Nephron (organoid): ENCODE data around the gene KIAA0825.

ENCODE experiments used
- H3K27ac Mint-ChIP-seq, 3 experiments: 2 replicates each; pipeline ENCODE4 v1.8.0; 2020; ENCODE audit warnings: mixed read lengths in 3 of 3, mild to moderate bottlenecking in 2 of 3, moderate library complexity in 1 of 3
- H3K27me3 Mint-ChIP-seq: 2 replicates; pipeline ENCODE4 v1.8.0; 2021; ENCODE audit warnings: low read depth, mild to moderate bottlenecking, moderate library complexity, mixed read lengths
- H3K36me3 Mint-ChIP-seq: 2 replicates; pipeline ENCODE4 v1.8.0; 2020; ENCODE audit warnings: low read depth, mixed read lengths
- H3K4me1 Mint-ChIP-seq: 2 replicates; pipeline ENCODE4 v1.8.0; 2020; ENCODE audit warnings: mixed read lengths
- H3K4me3 Mint-ChIP-seq, 3 experiments: 2 replicates each; pipeline ENCODE4 v1.8.0; 2020; ENCODE audit warnings: mild to moderate bottlenecking in 3 of 3, mixed read lengths in 3 of 3, moderate library complexity in 2 of 3
- H3K9me3 Mint-ChIP-seq: 2 replicates; pipeline ENCODE4 v1.8.0; 2020; ENCODE audit warnings: mixed read lengths
- TF ChIP-seq, protein P1 (sequence below), 3 experiments: fragments of 200-600 bp; sonication (generic); IDR thresholded peaks; one replicate each; pipeline ENCODE4 v1.5.0; 2021; ENCODE audit warnings: antibody characterized with exemption in 3 of 3; ENCODE audit not compliant: unreplicated experiment in 3 of 3

KIAA0825 gene

DNA sequence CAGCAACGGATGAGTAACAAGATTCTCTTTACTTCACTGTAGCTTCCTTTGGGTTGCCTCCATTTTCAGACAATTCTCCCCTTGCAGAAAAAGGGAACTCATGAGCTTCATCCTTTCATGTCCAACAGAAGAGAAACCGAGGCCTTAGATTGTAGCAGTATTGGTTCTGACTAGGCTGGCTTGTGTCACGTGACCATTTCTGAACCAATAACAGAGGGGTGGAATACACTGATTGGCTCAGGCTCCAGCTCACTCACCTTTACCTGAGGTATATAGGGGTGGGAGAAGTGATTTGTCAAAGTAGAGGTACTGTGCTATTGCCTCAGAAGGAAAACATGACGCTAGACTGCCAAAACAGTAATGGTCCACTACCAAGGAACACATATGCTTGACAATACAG, 343.7 kb downstream of the KIAA0825 start:
- no peak overlapping the region for H3K4me3 Mint-ChIP-seq
- no peaks in the 10 kb centered on the region for H3K27me3 Mint-ChIP-seq
- no peaks in the 10 kb centered on the region for H3K4me1 Mint-ChIP-seq
- no peak overlapping the region for H3K27ac Mint-ChIP-seq
- TF ChIP-seq, protein P1, sequence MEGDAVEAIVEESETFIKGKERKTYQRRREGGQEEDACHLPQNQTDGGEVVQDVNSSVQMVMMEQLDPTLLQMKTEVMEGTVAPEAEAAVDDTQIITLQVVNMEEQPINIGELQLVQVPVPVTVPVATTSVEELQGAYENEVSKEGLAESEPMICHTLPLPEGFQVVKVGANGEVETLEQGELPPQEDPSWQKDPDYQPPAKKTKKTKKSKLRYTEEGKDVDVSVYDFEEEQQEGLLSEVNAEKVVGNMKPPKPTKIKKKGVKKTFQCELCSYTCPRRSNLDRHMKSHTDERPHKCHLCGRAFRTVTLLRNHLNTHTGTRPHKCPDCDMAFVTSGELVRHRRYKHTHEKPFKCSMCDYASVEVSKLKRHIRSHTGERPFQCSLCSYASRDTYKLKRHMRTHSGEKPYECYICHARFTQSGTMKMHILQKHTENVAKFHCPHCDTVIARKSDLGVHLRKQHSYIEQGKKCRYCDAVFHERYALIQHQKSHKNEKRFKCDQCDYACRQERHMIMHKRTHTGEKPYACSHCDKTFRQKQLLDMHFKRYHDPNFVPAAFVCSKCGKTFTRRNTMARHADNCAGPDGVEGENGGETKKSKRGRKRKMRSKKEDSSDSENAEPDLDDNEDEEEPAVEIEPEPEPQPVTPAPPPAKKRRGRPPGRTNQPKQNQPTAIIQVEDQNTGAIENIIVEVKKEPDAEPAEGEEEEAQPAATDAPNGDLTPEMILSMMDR (IDR thresholded peaks at IDR 0.05; ENCODE audit: unreplicated experiment in 3 of 3): no peak
- peaks cover under 1% of the 10 kb centered on the region for H3K36me3 Mint-ChIP-seq
- H3K9me3 Mint-ChIP-seq: peaks cover 4% of the 10 kb centered on the region

DNA sequence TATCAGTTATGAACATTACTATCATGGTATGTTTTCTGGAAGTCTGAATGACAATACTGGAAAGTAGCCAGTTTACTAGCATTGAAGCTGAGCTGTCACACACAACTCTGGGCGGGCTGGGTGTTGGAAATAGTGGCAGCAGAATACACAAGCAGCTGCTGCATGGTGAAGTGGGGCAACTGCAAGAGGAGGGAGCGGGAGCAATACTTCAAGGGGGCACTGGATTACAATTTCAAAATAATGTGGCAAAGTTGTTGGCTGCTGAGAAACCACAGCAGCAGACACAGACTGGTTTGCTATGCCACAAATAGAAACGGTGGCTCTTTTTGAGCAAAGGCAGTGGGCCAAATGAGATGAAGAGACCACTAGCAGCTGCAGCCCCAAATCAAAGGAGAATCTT, 350.2 kb downstream of the KIAA0825 start:
- TF ChIP-seq, protein P1 (IDR thresholded peaks at IDR 0.05; ENCODE audit: unreplicated experiment in 3 of 3): no peak
- Mint-ChIP-seq H3K4me1 (no peaks in the 10 kb centered on the region), H3K36me3 (peaks cover 4% of the 10 kb centered on the region), H3K27me3 (no peaks in the 10 kb centered on the region), H3K9me3 (peaks cover 10% of the 10 kb centered on the region), H3K4me3 (no peak overlapping the region), H3K27ac (no peak overlapping the region)

DNA sequence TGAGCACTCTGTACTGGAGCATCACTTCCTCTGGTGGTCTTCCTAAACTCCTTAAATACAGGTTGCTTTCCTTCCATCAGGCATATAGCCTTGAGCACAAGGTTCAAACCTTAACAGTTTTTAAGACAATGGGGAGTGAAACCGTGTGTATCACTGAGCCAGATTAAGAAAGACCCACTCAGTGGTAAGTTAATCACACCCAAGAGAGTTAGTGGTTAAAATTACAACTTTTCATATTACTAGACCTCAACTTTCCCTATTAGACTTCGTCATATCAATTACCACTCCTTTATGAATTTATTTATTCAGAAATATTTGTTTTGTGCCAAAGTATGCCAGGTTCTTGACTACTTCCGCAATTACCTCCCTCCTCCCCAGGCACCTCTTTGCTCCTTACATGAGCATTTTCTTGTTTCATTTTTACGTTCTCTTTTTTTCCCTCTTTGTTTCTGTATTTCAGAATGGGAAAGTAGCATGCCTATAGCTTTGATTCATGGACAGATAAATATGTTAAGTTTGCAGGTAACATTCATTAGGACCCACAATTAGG, 351.0 kb downstream of the KIAA0825 start:
- Mint-ChIP-seq H3K36me3 (peaks cover 4% of the 10 kb centered on the region), H3K27me3 (no peaks in the 10 kb centered on the region), H3K27ac (no peak overlapping the region), H3K9me3 (peaks cover 10% of the 10 kb centered on the region), H3K4me3 (no peak overlapping the region), H3K4me1 (no peaks in the 10 kb centered on the region)
- TF ChIP-seq, protein P1 (IDR thresholded peaks at IDR 0.05; ENCODE audit: unreplicated experiment in 3 of 3): no peak

DNA sequence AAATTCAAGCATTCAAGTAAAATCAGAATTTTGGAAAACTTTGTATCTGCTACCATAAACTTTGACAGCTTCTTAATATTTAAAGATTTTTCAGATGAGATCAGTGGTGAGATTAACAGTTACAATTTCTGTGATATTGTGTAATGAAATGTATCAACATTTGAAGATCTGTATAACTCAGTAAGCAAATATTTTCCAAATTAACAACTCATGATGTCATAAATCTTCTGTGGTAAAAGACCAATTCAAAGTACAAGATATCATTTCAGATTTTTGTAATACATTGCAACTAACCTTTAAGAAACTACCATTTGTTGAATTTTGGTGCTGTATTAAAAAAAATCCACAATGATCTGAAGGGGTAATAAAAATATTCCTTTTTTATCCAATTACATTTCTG, 352.2 kb downstream of the KIAA0825 start:
- no peaks in the 10 kb centered on the region for H3K27me3 Mint-ChIP-seq
- no peaks in the 10 kb centered on the region for H3K4me1 Mint-ChIP-seq
- no peak overlapping the region for H3K4me3 Mint-ChIP-seq
- peaks cover 4% of the 10 kb centered on the region for H3K36me3 Mint-ChIP-seq
- H3K9me3 Mint-ChIP-seq: peaks cover 10% of the 10 kb centered on the region
- TF ChIP-seq, protein P1 (IDR thresholded peaks at IDR 0.05; ENCODE audit: unreplicated experiment in 3 of 3): no peak
- H3K27ac Mint-ChIP-seq: no peak overlapping the region

DNA sequence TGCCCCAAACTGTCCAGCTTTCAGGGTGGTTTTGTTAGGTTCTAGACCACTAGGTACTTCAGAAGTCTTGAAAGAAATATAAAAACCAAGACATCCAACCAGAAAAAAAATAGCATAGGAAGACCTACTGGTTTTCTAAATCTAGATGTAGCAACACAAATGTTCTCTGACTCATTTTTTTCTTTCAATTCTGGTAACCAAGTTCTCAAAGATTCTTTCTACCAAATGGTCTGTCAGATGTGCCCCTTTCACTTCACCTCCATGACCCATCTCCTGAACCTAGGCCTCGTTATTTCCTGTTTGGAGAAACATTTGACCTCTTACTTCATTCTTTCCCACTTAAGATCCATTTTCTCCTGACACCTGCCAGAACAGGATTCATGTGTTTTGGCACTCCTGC, 355.3 kb downstream of the KIAA0825 start:
- Mint-ChIP-seq H3K36me3 (no peaks in the 10 kb centered on the region), H3K4me3 (no peak overlapping the region), H3K9me3 (no peaks in the 10 kb centered on the region), H3K4me1 (no peaks in the 10 kb centered on the region), H3K27ac (no peak overlapping the region), H3K27me3 (no peaks in the 10 kb centered on the region)
- TF ChIP-seq, protein P1 (IDR thresholded peaks at IDR 0.05; ENCODE audit: unreplicated experiment in 3 of 3): no peak

DNA sequence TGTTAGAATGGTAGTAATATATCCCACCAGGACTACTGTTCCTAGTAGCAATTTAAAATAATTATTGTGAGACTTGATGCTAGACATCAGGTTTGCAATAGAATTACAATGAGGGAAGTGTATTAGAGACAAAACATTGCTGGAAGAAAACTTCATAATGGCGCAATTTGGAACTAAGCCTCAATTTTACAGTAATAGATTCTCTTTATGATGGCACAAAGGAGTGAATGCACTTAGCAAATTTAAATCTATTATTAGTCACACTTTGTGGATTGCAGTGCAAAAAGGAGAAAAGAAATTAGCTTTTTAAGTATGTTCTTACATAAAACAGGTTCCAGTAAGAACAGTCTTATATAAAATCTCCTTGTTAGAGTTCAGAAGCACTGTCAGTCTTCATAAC, 358.3 kb downstream of the KIAA0825 start:
- Mint-ChIP-seq H3K27ac (no peak overlapping the region), H3K9me3 (no peaks in the 10 kb centered on the region), H3K4me3 (no peak overlapping the region), H3K36me3 (no peaks in the 10 kb centered on the region), H3K4me1 (no peaks in the 10 kb centered on the region), H3K27me3 (no peaks in the 10 kb centered on the region)
- TF ChIP-seq, protein P1 (IDR thresholded peaks at IDR 0.05; ENCODE audit: unreplicated experiment in 3 of 3): no peak
